PC-3 (cell line): Measurements from ENCODE around the gene TBX18. TPM values are rescaled to one million over a fixed set of nuclear protein-coding genes. Genes with fewer than 3 reads are reported as not detected.

ENCODE experiments used
- ATAC-seq: fragments of 200-7000 bp; cut with Tn5 transposase; 2 replicates; pipeline ENCODE4 v1.9.1; 2020; ENCODE audit warnings: mild to moderate bottlenecking, moderate library complexity
- BruUV-seq: library from RNA; stranded (reverse); fragments of 400-500 nt; replicated peaks from 2 replicates; lab custom pipeline; 2021; lab: Mats Ljungman, UMichigan
- CTCF ChIA-PET: fragments of 300-600 bp; sonication (Branson Sonifier 250); formaldehyde crosslinking; loops from one replicate; lab custom pipeline; 2022; ENCODE audit warnings: antibody characterized with exemption; lab: Charles Lee
- POLR2A ChIA-PET: fragments of 300-600 bp; sonication (Branson Sonifier 250); formaldehyde crosslinking; loops from one replicate; lab custom pipeline; 2022; ENCODE audit warnings: antibody characterized with exemption; ENCODE audit not compliant: unreplicated experiment; lab: Charles Lee
- DNase-seq: peaks from one replicate; pipeline ENCODE4 v3.0.0-alpha.2; 2015
- H2AFZ ChIP-seq: fragments of 300-600 bp; sonication (generic); 2 replicates; pipeline ENCODE4 v1.6.0; 2016; ENCODE audit warnings: antibody characterized with exemption, low read length
- H3F3A ChIP-seq: fragments of 300-600 bp; sonication (generic); one replicate; pipeline ENCODE4 v1.6.0; 2017; ENCODE audit warnings: antibody characterized with exemption, low read length, control low read depth, mild to moderate bottlenecking; ENCODE audit not compliant: unreplicated experiment
- H3K27ac ChIP-seq: fragments of 300-600 bp; sonication (generic); 2 replicates; pipeline ENCODE4 v1.5.1; 2016; ENCODE audit warnings: mild to moderate bottlenecking, low read length
- H3K27me3 ChIP-seq: fragments of 300-600 bp; sonication (generic); 2 replicates; pipeline ENCODE4 v1.6.1; 2016; ENCODE audit warnings: low read length, mixed read lengths
- H3K36me3 ChIP-seq: fragments of 300-600 bp; sonication (generic); 2 replicates; pipeline ENCODE4 v1.6.1; 2016; ENCODE audit warnings: low read depth, mixed run types, low read length, mixed read lengths
- H3K4me1 ChIP-seq: fragments of 300-600 bp; sonication (generic); 2 replicates; pipeline ENCODE4 v1.5.1; 2016; ENCODE audit warnings: low read length; ENCODE audit not compliant: insufficient read depth
- H3K4me2 ChIP-seq: fragments of 300-600 bp; sonication (generic); 2 replicates; pipeline ENCODE4 v1.6.0; 2016; ENCODE audit warnings: low read length
- H3K4me3 ChIP-seq: fragments of 300-600 bp; sonication (generic); 2 replicates; pipeline ENCODE4 v1.5.1; 2016; ENCODE audit warnings: mild to moderate bottlenecking, low read length, mixed read lengths
- H3K79me2 ChIP-seq: fragments of 300-600 bp; sonication (generic); 2 replicates; pipeline ENCODE4 v1.6.1; 2017; ENCODE audit warnings: low read length, mixed read lengths
- H3K9ac ChIP-seq: fragments of 300-600 bp; sonication (generic); 2 replicates; pipeline ENCODE4 v1.6.0; 2016; ENCODE audit warnings: mild to moderate bottlenecking, low read length
- H3K9me2 ChIP-seq: fragments of 300-600 bp; sonication (generic); replicated peaks from 2 replicates; pipeline ENCODE4 v1.6.1; 2016; ENCODE audit warnings: mixed run types, low read length, mixed read lengths
- H3K9me3 ChIP-seq: fragments of 300-600 bp; sonication (generic); 2 replicates; pipeline ENCODE4 v1.6.1; 2016; ENCODE audit warnings: low read length, mixed read lengths
- H4K20me1 ChIP-seq: fragments of 300-600 bp; sonication (generic); 2 replicates; pipeline ENCODE4 v1.6.1; 2016; ENCODE audit warnings: low read length, mixed read lengths
- CTCF ChIP-seq: fragments of 300-600 bp; sonication (generic); conservative IDR thresholded peaks from 2 replicates; pipeline ENCODE4 v1.5.1; 2017; ENCODE audit warnings: antibody characterized with exemption, low read depth, mild to moderate bottlenecking, low read length
- EZH2 ChIP-seq: fragments of 300-600 bp; sonication (generic); IDR thresholded peaks from one replicate; pipeline ENCODE4 v1.6.1; 2017; ENCODE audit warnings: antibody characterized with exemption, mild to moderate bottlenecking, low read length; ENCODE audit not compliant: unreplicated experiment
- EZH2phosphoT487 ChIP-seq: fragments of 300-600 bp; sonication (generic); IDR thresholded peaks from 2 replicates; pipeline ENCODE4 v1.6.1; 2018; ENCODE audit warnings: mild to moderate bottlenecking, antibody characterized with exemption, low read length, borderline replicate concordance
- intact Hi-C: fragments of 100-400 bp; cut with micrococcal nuclease; formaldehyde crosslinking; loops from 2 replicates; pipeline ENCODE4 v1.9.0; 2023
- total RNA-seq: library from RNA; depleted of rRNA; stranded (reverse); fragments of >200 nt; gene quantifications from 2 replicates; pipeline ENCODE4 v1.2.3, GENCODE V29; 2014

Gene TBX18
- total RNA-seq, 1 experiment from 2014 or later = not detected

- H3K27me3 ChIP-seq = no peaks in the 10 kb centered on the region
Measured at GRCh38 chr6:84688141-84688873, 76.1 kb downstream of the TBX18 start.

DNA sequence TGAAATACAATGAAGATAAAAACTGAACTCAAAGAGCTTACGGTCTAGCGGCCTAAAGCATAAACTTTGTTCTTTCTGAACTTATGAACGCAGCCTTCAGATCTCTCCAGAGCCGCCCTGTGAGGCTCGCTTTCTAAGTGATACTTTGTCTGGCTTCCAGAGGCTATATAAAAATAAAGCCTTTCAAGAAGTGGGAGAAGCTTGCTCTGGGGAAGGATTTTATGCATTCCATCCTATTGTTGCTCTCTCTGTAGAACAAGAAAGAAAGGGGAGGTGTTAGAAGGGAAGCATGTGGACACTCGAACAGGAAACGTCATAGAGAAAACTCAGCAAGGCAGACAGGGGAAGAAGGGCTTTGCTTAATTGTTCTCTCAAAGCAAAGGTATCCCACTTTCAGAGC, 77.0 kb downstream of the TBX18 start:
- DNase-seq (no peak), ATAC-seq (no peak)
- Histone ChIP-seq H4K20me1 (no peaks in the 10 kb centered on the region), H3K4me3 (no peak overlapping the region), H2AFZ (no peak overlapping the region), H3K36me3 (no peaks in the 10 kb centered on the region), H3K4me1 (no peaks in the 10 kb centered on the region), H3K9me3 (no peaks in the 10 kb centered on the region), H3K79me2 (no peaks in the 10 kb centered on the region), H3F3A (no peaks in the 10 kb centered on the region), H3K27ac (no peak overlapping the region), H3K4me2 (no peak overlapping the region), H3K27me3 (no peaks in the 10 kb centered on the region), H3K9me2 (no peaks in the 10 kb centered on the region), H3K9ac (no peak overlapping the region)
- ChIA-PET CTCF (no interaction called here), POLR2A (no interaction called here)
- BruUV-seq = no TSS peak
- no peak for TF ChIP-seq CTCF
- TF ChIP-seq EZH2phosphoT487 = no peak
- TF ChIP-seq EZH2 = no peak
- intact Hi-C loops = loop anchor here (5.0 to 10.0 kb wide), 2 partner anchors 120 to 343 kb away; no protein-coding TSS in a partner anchor

More at GRCh38 chr6:84688141-84688873, 76.1 kb downstream of the TBX18 start:
- no peaks in the 10 kb centered on the region for H3K36me3 ChIP-seq
- no peak overlapping the region for H3K4me2 ChIP-seq
- H4K20me1 ChIP-seq = no peaks in the 10 kb centered on the region
- no TSS peak for BruUV-seq
- H3K9me3 ChIP-seq = no peaks in the 10 kb centered on the region
- POLR2A ChIA-PET = no interaction called here
- H3K9me2 ChIP-seq = no peaks in the 10 kb centered on the region
- no peak overlapping the region for H3K27ac ChIP-seq
- H3K9ac ChIP-seq = no peak overlapping the region
- no peaks in the 10 kb centered on the region for H3F3A ChIP-seq
- ATAC-seq (no peak), DNase-seq (no peak)
- TF ChIP-seq CTCF (no peak), EZH2 (no peak), EZH2phosphoT487 (no peak)
- no peaks in the 10 kb centered on the region for H3K4me1 ChIP-seq
- intact Hi-C loops = loop anchor here (5.0 to 10.0 kb wide), 2 partner anchors 121 to 344 kb away; no protein-coding TSS in a partner anchor
- CTCF ChIA-PET = no interaction called here
- H2AFZ ChIP-seq = no peak overlapping the region
- H3K79me2 ChIP-seq = no peaks in the 10 kb centered on the region
- H3K4me3 ChIP-seq = no peak overlapping the region

GRCh38 chr6:84685983-84686584, 78.3 kb downstream of the TBX18 start:
- no peaks in the 10 kb centered on the region for H3K9me2 ChIP-seq

More at GRCh38 chr6:84685983-84686584, 78.3 kb downstream of the TBX18 start:
- H3K79me2 ChIP-seq = no peaks in the 10 kb centered on the region
- H3K36me3 ChIP-seq = no peaks in the 10 kb centered on the region
- no peaks in the 10 kb centered on the region for H3K4me1 ChIP-seq
- ChIA-PET POLR2A (no interaction called here), CTCF (interaction anchor here (0.7 kb wide), 2 partner anchors 219 to 402 kb away, joined by 3 read pairs; no protein-coding TSS in a partner anchor)
- no peaks in the 10 kb centered on the region for H3K9me3 ChIP-seq
- no peaks in the 10 kb centered on the region for H3K27me3 ChIP-seq
- no peak overlapping the region for H3K27ac ChIP-seq
- no peaks in the 10 kb centered on the region for H4K20me1 ChIP-seq
- TF ChIP-seq EZH2 (no peak), EZH2phosphoT487 (no peak), CTCF (peak; percentile 84)
- H3K9ac ChIP-seq = no peak overlapping the region
- intact Hi-C loops = loop anchor here (5.0 to 10.0 kb wide), 2 partner anchors 119 to 341 kb away; no protein-coding TSS in a partner anchor
- ATAC-seq (peak; percentile 24; the same call in 1 of the 2 replicates), DNase-seq (peak; percentile 74)
- no peak overlapping the region for H2AFZ ChIP-seq
- no TSS peak for BruUV-seq
- no peak overlapping the region for H3K4me3 ChIP-seq
- H3K4me2 ChIP-seq = no peak overlapping the region
- no peaks in the 10 kb centered on the region for H3F3A ChIP-seq
